NB4 (cell line): ENCODE results near the gene TAF6.

Experiments used
- CTCF ChIP-seq: IDR thresholded peaks from one replicate; pipeline ENCODE4 v1.5.1; 2012; ENCODE audit warnings: low read depth, low read length
- MAX ChIP-seq: IDR thresholded peaks from 2 replicates; pipeline ENCODE4 v1.6.1; 2011; ENCODE audit warnings: low read depth, low read length
- POLR2A ChIP-seq: IDR thresholded peaks from 2 replicates; pipeline ENCODE4 v1.6.1; 2011; ENCODE audit warnings: mild to moderate bottlenecking; ENCODE audit not compliant: insufficient read length; ENCODE audit errors: extremely low read depth

GRCh38 chr7:100072462-100072861, 46.7 kb downstream of the TAF6 start:
- TF ChIP-seq CTCF (no peak), MAX (no peak), POLR2A (no peak)
